Kidney tubule cell (primary cell): ENCODE measurements around the gene VWA5A.

Experiments
- DNase-seq: peaks from one replicate; pipeline ENCODE4 v3.0.0-alpha.2; 2018; ENCODE audit warnings: low spot score

Gene VWA5A

GRCh38 chr11:124170801-124171586 is 55.7 kb downstream of the VWA5A start:
- no peak for DNase-seq

- DNase-seq, result no peak
These were observed 56.9 kb downstream of the VWA5A start for GRCh38 chr11:124172101-124172500.

- DNase-seq, result no peak
These were observed 57.3 kb downstream of the VWA5A start for GRCh38 chr11:124172599-124172998.

GRCh38 chr11:124174001-124174583 is 58.8 kb downstream of the VWA5A start:
- DNase-seq, result peak; percentile 81

- DNase-seq, result no peak
These were observed 61.9 kb downstream of the VWA5A start for GRCh38 chr11:124176925-124177715.

GRCh38 chr11:124179310-124179709 is 64.1 kb downstream of the VWA5A start:
- DNase-seq, result no peak

GRCh38 chr11:124183068-124183467 is 67.8 kb downstream of the VWA5A start, which contains the start of gene OR10D3:
Gene OR10D3 (plus strand): TSS chr11:124183345. CDS start chr11:124185270, 1,925 bp downstream.
- no peak for DNase-seq

GRCh38 chr11:124190298-124191139 is 75.3 kb downstream of the VWA5A start:
- no peak for DNase-seq

- no peak for DNase-seq
These were observed 78.2 kb downstream of the VWA5A start for GRCh38 chr11:124193221-124194010.

GRCh38 chr11:124194293-124195188 is 79.3 kb downstream of the VWA5A start:
- no peak for DNase-seq

GRCh38 chr11:124195189-124195734 is 80.0 kb downstream of the VWA5A start:
- peak; percentile 62 for DNase-seq
